GM23338 (cell line): ENCODE data around the gene POU4F3. TPM values are rescaled to one million over a fixed set of nuclear protein-coding genes. Genes with fewer than 3 reads are reported as not detected.

Experiments used
- ATAC-seq: fragments of 200-7000 bp; cut with Tn5 transposase; 3 replicates; pipeline ENCODE4 v1.9.1; 2020
- DNase-seq: peaks from one replicate; pipeline ENCODE4 v3.0.0-alpha.2; 2015; ENCODE audit warnings: low spot score
- H2AFZ ChIP-seq: fragments of 200-600 bp; sonication (generic); 2 replicates; pipeline ENCODE4 v1.8.0; 2016; ENCODE audit warnings: antibody characterized with exemption, mild to moderate bottlenecking, moderate library complexity
- H3F3A ChIP-seq: fragments of 200-600 bp; sonication (generic); replicated peaks from 2 replicates; pipeline ENCODE4 v1.8.0; 2017; ENCODE audit warnings: antibody characterized with exemption, mixed run types, low read depth
- H3K27ac ChIP-seq: fragments of 200-600 bp; sonication (generic); 2 replicates; pipeline ENCODE4 v1.6.1; 2016; ENCODE audit warnings: low read depth
- H3K27me3 ChIP-seq: fragments of 200-600 bp; sonication (generic); 2 replicates; pipeline ENCODE4 v1.8.0; 2016; ENCODE audit warnings: mild to moderate bottlenecking, mixed run types, moderate library complexity; ENCODE audit not compliant: insufficient read depth
- H3K36me3 ChIP-seq: fragments of 200-600 bp; sonication (generic); 2 replicates; pipeline ENCODE4 v1.8.0; 2016; ENCODE audit warnings: mild to moderate bottlenecking; ENCODE audit not compliant: insufficient read depth
- H3K4me1 ChIP-seq: fragments of 200-600 bp; sonication (generic); 2 replicates; pipeline ENCODE4 v1.8.0; 2016; ENCODE audit warnings: mild to moderate bottlenecking, moderate library complexity; ENCODE audit not compliant: insufficient read depth
- H3K4me2 ChIP-seq: fragments of 200-600 bp; sonication (generic); 2 replicates; pipeline ENCODE4 v1.7.1; 2017; ENCODE audit warnings: mixed run types
- H3K4me3 ChIP-seq: fragments of 200-600 bp; sonication (generic); 2 replicates; pipeline ENCODE4 v1.6.1; 2016; ENCODE audit warnings: mixed run types
- H3K79me2 ChIP-seq: fragments of 200-600 bp; sonication (generic); replicated peaks from 2 replicates; pipeline ENCODE4 v1.8.0; 2017; ENCODE audit warnings: mild to moderate bottlenecking; ENCODE audit not compliant: insufficient read depth
- H3K9me2 ChIP-seq: fragments of 200-600 bp; sonication (generic); 2 replicates; pipeline ENCODE4 v1.8.0; 2017; ENCODE audit not compliant: insufficient read depth
- H4K20me1 ChIP-seq: fragments of 200-600 bp; sonication (generic); replicated peaks from 2 replicates; pipeline ENCODE4 v1.8.0; 2017; ENCODE audit warnings: mild to moderate bottlenecking; ENCODE audit not compliant: insufficient read depth
- H3K27ac Mint-ChIP-seq: 2 replicates; pipeline ENCODE4 v1.8.0; 2020; ENCODE audit warnings: inconsistent platforms, mild to moderate bottlenecking, moderate library complexity, mixed read lengths
- H3K27me3 Mint-ChIP-seq: 3 replicates; pipeline ENCODE4 v1.8.0; 2022; ENCODE audit warnings: low read depth, mild to moderate bottlenecking, moderate library complexity, mixed read lengths, inconsistent platforms; ENCODE audit not compliant: insufficient read depth, poor library complexity
- H3K36me3 Mint-ChIP-seq: 3 replicates; pipeline ENCODE4 v1.8.0; 2021; ENCODE audit warnings: low read depth, mild to moderate bottlenecking, inconsistent platforms, moderate library complexity, mixed read lengths
- H3K4me1 Mint-ChIP-seq: 3 replicates; pipeline ENCODE4 v1.8.0; 2020; ENCODE audit warnings: mild to moderate bottlenecking, inconsistent platforms, mixed read lengths
- H3K4me3 Mint-ChIP-seq: 3 replicates; pipeline ENCODE4 v1.8.0; 2021; ENCODE audit warnings: moderate library complexity, mild to moderate bottlenecking, inconsistent platforms, mixed read lengths
- H3K9me3 Mint-ChIP-seq: 3 replicates; pipeline ENCODE4 v1.8.0; 2020; ENCODE audit warnings: moderate library complexity, mild to moderate bottlenecking, inconsistent platforms, mixed read lengths
- CREB1 ChIP-seq: fragments of 250-450 bp; sonication (Bioruptor Pico); IDR thresholded peaks from 2 replicates; pipeline ENCODE4 v1.5.0; 2020; ENCODE audit warnings: low read depth, mild to moderate bottlenecking, moderate library complexity
- ETS1 ChIP-seq: IDR thresholded peaks from 2 replicates; pipeline ENCODE4 v1.6.1; 2016; ENCODE audit warnings: antibody characterized with exemption
- EZH2 ChIP-seq: fragments of 200-600 bp; sonication (generic); IDR thresholded peaks from one replicate; pipeline ENCODE4 v1.8.0; 2017; ENCODE audit warnings: antibody characterized with exemption, mild to moderate bottlenecking, low read depth; ENCODE audit not compliant: unreplicated experiment
- JUNB ChIP-seq: IDR thresholded peaks from one replicate; pipeline ENCODE4 v1.6.1; 2016; ENCODE audit warnings: antibody characterized with exemption; ENCODE audit not compliant: unreplicated experiment
- NANOG ChIP-seq: IDR thresholded peaks from 2 replicates; pipeline ENCODE4 v1.6.1; 2016; ENCODE audit warnings: antibody characterized with exemption, borderline replicate concordance
- POLR2AphosphoS5 ChIP-seq: IDR thresholded peaks from 2 replicates; pipeline ENCODE4 v1.6.1; 2016; ENCODE audit warnings: antibody characterized with exemption, low read depth
- STAT1 ChIP-seq: IDR thresholded peaks from one replicate; pipeline ENCODE4 v1.6.1; 2016; ENCODE audit warnings: antibody characterized with exemption; ENCODE audit not compliant: unreplicated experiment
- ZNF114 ChIP-seq: fragments of 250-450 bp; sonication (Bioruptor Pico); IDR thresholded peaks from 2 replicates; pipeline ENCODE4 v1.5.0; 2020; ENCODE audit warnings: mild to moderate bottlenecking, moderate library complexity
- ZNF331 ChIP-seq: fragments of 250-450 bp; sonication (Bioruptor Pico); IDR thresholded peaks from 2 replicates; pipeline ENCODE4 v1.5.0; 2020; ENCODE audit warnings: low read depth, mild to moderate bottlenecking, moderate library complexity
- polyA plus RNA-seq: library from polyadenylated mRNA; unstranded; fragments of >200 nt; fragmentation: Nextera tagmentation; extraction: Ambion mirVana; gene quantifications from 2 replicates; pipeline ENCODE4 v1.2.1, GENCODE V29; 2016
- total RNA-seq: library from RNA; depleted of rRNA; stranded (reverse); fragments of >200 nt; shearing (Covaris generic); gene quantifications from 2 replicates; pipeline ENCODE4 v1.2.3, GENCODE V29; 2014
- TF ChIP-seq, protein P1 (sequence below): fragments of 250-450 bp; sonication (Bioruptor Pico); IDR thresholded peaks from 2 replicates; pipeline ENCODE4 v1.5.0; 2020; ENCODE audit warnings: mild to moderate bottlenecking, moderate library complexity
- TF ChIP-seq, protein P2 (sequence below), 2 experiments: fragments of 200-600 bp in 1 of 2; sonication (generic) in 1 of 2; conservative IDR thresholded peaks; 2 replicates each; pipeline versions ENCODE4 v1.5.1 to v1.6.1; 2016 to 2017; ENCODE audit warnings: antibody characterized with exemption in 2 of 2, low read depth in 2 of 2, mild to moderate bottlenecking in 2 of 2, moderate library complexity in 1 of 2
- TF ChIP-seq, protein P3 (sequence below): IDR thresholded peaks from one replicate; pipeline ENCODE4 v1.6.1; 2018; ENCODE audit warnings: antibody characterized with exemption; ENCODE audit not compliant: unreplicated experiment

POU4F3 gene
- total and polyA plus RNA-seq, 2 experiments from 2014 or later, result 0.49 TPM; not detected in 1

DNA sequence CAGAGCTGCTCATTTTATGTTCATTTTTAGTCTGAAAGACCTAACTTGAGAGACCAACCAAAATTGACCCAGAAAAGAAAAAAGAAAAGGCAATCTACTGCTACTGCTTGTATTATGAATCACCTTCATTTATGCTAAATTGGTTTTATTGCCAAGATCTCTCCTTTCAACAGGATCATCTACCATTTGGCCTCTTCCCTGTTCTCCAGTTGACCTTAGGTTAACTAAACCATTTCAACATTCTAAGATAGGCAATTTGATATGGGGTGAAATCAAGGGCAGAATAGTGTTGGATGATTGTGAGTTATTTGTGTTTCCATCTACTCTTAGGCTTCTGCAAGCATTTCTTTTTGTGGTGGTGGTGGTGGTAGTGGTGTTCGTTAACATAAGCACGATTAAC is 48.3 kb upstream of the POU4F3 start (continued):
- TF ChIP-seq, protein P1, sequence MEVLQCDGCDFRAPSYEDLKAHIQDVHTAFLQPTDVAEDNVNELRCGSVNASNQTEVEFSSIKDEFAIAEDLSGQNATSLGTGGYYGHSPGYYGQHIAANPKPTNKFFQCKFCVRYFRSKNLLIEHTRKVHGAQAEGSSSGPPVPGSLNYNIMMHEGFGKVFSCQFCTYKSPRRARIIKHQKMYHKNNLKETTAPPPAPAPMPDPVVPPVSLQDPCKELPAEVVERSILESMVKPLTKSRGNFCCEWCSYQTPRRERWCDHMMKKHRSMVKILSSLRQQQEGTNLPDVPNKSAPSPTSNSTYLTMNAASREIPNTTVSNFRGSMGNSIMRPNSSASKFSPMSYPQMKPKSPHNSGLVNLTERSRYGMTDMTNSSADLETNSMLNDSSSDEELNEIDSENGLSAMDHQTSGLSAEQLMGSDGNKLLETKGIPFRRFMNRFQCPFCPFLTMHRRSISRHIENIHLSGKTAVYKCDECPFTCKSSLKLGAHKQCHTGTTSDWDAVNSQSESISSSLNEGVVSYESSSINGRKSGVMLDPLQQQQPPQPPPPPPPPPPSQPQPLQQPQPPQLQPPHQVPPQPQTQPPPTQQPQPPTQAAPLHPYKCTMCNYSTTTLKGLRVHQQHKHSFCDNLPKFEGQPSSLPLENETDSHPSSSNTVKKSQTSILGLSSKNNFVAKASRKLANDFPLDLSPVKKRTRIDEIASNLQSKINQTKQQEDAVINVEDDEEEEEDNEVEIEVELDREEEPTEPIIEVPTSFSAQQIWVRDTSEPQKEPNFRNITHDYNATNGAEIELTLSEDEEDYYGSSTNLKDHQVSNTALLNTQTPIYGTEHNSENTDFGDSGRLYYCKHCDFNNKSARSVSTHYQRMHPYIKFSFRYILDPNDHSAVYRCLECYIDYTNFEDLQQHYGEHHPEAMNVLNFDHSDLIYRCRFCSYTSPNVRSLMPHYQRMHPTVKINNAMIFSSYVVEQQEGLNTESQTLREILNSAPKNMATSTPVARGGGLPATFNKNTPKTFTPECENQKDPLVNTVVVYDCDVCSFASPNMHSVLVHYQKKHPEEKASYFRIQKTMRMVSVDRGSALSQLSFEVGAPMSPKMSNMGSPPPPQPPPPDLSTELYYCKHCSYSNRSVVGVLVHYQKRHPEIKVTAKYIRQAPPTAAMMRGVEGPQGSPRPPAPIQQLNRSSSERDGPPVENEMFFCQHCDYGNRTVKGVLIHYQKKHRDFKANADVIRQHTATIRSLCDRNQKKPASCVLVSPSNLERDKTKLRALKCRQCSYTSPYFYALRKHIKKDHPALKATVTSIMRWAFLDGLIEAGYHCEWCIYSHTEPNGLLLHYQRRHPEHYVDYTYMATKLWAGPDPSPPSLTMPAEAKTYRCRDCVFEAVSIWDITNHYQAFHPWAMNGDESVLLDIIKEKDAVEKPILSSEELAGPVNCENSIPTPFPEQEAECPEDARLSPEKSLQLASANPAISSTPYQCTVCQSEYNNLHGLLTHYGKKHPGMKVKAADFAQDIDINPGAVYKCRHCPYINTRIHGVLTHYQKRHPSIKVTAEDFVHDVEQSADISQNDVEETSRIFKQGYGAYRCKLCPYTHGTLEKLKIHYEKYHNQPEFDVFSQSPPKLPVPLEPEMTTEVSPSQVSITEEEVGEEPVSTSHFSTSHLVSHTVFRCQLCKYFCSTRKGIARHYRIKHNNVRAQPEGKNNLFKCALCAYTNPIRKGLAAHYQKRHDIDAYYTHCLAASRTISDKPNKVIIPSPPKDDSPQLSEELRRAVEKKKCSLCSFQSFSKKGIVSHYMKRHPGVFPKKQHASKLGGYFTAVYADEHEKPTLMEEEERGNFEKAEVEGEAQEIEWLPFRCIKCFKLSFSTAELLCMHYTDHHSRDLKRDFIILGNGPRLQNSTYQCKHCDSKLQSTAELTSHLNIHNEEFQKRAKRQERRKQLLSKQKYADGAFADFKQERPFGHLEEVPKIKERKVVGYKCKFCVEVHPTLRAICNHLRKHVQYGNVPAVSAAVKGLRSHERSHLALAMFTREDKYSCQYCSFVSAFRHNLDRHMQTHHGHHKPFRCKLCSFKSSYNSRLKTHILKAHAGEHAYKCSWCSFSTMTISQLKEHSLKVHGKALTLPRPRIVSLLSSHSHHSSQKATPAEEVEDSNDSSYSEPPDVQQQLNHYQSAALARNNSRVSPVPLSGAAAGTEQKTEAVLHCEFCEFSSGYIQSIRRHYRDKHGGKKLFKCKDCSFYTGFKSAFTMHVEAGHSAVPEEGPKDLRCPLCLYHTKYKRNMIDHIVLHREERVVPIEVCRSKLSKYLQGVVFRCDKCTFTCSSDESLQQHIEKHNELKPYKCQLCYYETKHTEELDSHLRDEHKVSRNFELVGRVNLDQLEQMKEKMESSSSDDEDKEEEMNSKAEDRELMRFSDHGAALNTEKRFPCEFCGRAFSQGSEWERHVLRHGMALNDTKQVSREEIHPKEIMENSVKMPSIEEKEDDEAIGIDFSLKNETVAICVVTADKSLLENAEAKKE (CRISPR knock-in tag), result no peak
- TF ChIP-seq CREB1 (CRISPR knock-in tag) (no peak), POLR2AphosphoS5 (no peak)

GRCh38 chr5:146291421-146292074 is 47.1 kb upstream of the POU4F3 start:
- Histone ChIP-seq H3K79me2 (no peaks in the 10 kb centered on the region), H3K27ac (no peak overlapping the region), H2AFZ (no peak overlapping the region), H4K20me1 (no peaks in the 10 kb centered on the region), H3K36me3 (no peaks in the 10 kb centered on the region; the same call in 1 of the 2 replicates), H3K4me2 (no peak overlapping the region), H3K4me1 (no peaks in the 10 kb centered on the region), H3K27me3 (no peaks in the 10 kb centered on the region), H3K9me2 (no peaks in the 10 kb centered on the region), H3K4me3 (no peak overlapping the region), H3F3A (no peaks in the 10 kb centered on the region)
- Mint-ChIP-seq H3K36me3 (peaks cover 5% of the 10 kb centered on the region; the same call in 2 of the 3 replicates), H3K27ac (no peak overlapping the region), H3K27me3 (no peaks in the 10 kb centered on the region), H3K4me1 (peaks cover 4% of the 10 kb centered on the region; the same call in 1 of the 3 replicates), H3K9me3 (no peaks in the 10 kb centered on the region), H3K4me3 (no peak overlapping the region)
- TF ChIP-seq JUNB (no peak), ZNF331 (CRISPR knock-in tag) (no peak), POLR2AphosphoS5 (0 out of 2 replicates have a peak, but pooled peaks have one; percentile 7), ETS1 (no peak), STAT1 (no peak), ZNF114 (CRISPR knock-in tag) (no peak), CREB1 (CRISPR knock-in tag) (no peak), NANOG (no peak), EZH2 (no peak)
- TF ChIP-seq, protein P2, sequence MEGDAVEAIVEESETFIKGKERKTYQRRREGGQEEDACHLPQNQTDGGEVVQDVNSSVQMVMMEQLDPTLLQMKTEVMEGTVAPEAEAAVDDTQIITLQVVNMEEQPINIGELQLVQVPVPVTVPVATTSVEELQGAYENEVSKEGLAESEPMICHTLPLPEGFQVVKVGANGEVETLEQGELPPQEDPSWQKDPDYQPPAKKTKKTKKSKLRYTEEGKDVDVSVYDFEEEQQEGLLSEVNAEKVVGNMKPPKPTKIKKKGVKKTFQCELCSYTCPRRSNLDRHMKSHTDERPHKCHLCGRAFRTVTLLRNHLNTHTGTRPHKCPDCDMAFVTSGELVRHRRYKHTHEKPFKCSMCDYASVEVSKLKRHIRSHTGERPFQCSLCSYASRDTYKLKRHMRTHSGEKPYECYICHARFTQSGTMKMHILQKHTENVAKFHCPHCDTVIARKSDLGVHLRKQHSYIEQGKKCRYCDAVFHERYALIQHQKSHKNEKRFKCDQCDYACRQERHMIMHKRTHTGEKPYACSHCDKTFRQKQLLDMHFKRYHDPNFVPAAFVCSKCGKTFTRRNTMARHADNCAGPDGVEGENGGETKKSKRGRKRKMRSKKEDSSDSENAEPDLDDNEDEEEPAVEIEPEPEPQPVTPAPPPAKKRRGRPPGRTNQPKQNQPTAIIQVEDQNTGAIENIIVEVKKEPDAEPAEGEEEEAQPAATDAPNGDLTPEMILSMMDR (conservative IDR thresholded peaks at IDR 0.05; ENCODE audit: low read depth in 2 of 2), result peak; percentile 65 to 81
- TF ChIP-seq, protein P3, sequence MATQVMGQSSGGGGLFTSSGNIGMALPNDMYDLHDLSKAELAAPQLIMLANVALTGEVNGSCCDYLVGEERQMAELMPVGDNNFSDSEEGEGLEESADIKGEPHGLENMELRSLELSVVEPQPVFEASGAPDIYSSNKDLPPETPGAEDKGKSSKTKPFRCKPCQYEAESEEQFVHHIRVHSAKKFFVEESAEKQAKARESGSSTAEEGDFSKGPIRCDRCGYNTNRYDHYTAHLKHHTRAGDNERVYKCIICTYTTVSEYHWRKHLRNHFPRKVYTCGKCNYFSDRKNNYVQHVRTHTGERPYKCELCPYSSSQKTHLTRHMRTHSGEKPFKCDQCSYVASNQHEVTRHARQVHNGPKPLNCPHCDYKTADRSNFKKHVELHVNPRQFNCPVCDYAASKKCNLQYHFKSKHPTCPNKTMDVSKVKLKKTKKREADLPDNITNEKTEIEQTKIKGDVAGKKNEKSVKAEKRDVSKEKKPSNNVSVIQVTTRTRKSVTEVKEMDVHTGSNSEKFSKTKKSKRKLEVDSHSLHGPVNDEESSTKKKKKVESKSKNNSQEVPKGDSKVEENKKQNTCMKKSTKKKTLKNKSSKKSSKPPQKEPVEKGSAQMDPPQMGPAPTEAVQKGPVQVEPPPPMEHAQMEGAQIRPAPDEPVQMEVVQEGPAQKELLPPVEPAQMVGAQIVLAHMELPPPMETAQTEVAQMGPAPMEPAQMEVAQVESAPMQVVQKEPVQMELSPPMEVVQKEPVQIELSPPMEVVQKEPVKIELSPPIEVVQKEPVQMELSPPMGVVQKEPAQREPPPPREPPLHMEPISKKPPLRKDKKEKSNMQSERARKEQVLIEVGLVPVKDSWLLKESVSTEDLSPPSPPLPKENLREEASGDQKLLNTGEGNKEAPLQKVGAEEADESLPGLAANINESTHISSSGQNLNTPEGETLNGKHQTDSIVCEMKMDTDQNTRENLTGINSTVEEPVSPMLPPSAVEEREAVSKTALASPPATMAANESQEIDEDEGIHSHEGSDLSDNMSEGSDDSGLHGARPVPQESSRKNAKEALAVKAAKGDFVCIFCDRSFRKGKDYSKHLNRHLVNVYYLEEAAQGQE, result no peak
- DNase-seq (peak; percentile 82), ATAC-seq (peak; percentile 83)
